Activated naive CD4-positive, alpha-beta T cell treated with anti-CD3 and anti-CD28 coated beads for 36 hours (primary cell): ENCODE results near the gene GFPT2. TPM values are rescaled to one million over a fixed set of nuclear protein-coding genes. Genes with fewer than 3 reads are reported as not detected.

Experiments
- CTCF ChIA-PET: fragments of 350-600 bp; sonication (Branson Sonifier 250); formaldehyde crosslinking; loops from one replicate; lab custom pipeline; 2021; ENCODE audit warnings: antibody characterized with exemption; lab: Charles Lee
- DNase-seq: peaks from one replicate; pipeline ENCODE4 v3.0.0-alpha.2; 2020
- H3K27ac Mint-ChIP-seq: one replicate; pipeline ENCODE4 v1.8.0; 2021; ENCODE audit warnings: mild to moderate bottlenecking, mixed read lengths
- H3K27me3 Mint-ChIP-seq: one replicate; pipeline ENCODE4 v1.8.0; 2021; ENCODE audit warnings: low read depth, mixed read lengths
- H3K36me3 Mint-ChIP-seq: one replicate; pipeline ENCODE4 v1.8.0; 2021; ENCODE audit warnings: low read depth, mixed read lengths
- H3K4me1 Mint-ChIP-seq: one replicate; pipeline ENCODE4 v1.8.0; 2021; ENCODE audit warnings: low read depth, mixed read lengths
- H3K4me3 Mint-ChIP-seq: one replicate; pipeline ENCODE4 v1.8.0; 2021; ENCODE audit warnings: mild to moderate bottlenecking, moderate library complexity, mixed read lengths
- H3K9me3 Mint-ChIP-seq: one replicate; pipeline ENCODE4 v1.8.0; 2021; ENCODE audit warnings: mixed read lengths
- intact Hi-C: fragments of 100-400 bp; cut with micrococcal nuclease; formaldehyde crosslinking; loops from one replicate; pipeline ENCODE4 v1.15.1; 2023
- total RNA-seq, 2 experiments: library from RNA; stranded (reverse); gene quantifications; one replicate each; pipeline ENCODE4 v1.2.3, GENCODE V29; 2021

The GFPT2 gene
- total RNA-seq, 2 experiments from 2014 or later = 0.22 to 0.33 TPM

DNA sequence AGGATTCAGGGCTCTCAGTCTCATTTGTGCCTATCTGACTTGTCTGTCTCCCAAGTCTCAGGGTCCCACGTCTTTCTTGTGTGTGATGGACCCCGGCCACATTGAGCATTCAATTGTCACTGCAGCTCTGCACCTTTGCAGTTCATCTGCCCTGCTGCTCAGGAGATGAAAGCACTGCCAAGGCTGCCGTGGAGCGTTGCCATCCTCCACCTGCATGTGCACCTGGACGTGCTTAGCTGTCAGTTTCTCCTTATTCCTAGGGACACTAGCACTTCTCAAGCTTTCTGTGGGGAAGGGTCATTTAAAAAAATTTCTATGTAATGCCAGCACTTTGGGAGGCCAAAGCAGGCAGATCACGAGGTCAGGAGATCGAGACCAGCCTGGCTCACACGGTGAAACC is 22.8 kb upstream of the GFPT2 start:
- no peaks in the 10 kb centered on the region for H3K27me3 Mint-ChIP-seq
- no peaks in the 10 kb centered on the region for H3K4me1 Mint-ChIP-seq
- no peaks in the 10 kb centered on the region for H3K36me3 Mint-ChIP-seq
- CTCF ChIA-PET = no interaction called here
- no peaks in the 10 kb centered on the region for H3K9me3 Mint-ChIP-seq
- no peak overlapping the region for H3K27ac Mint-ChIP-seq
- no peak for DNase-seq
- no peak overlapping the region for H3K4me3 Mint-ChIP-seq
- intact Hi-C loops = no loop called here

- no peaks in the 10 kb centered on the region for H3K9me3 Mint-ChIP-seq
- intact Hi-C loops = no loop called here
- no peak overlapping the region for H3K27ac Mint-ChIP-seq
- no peaks in the 10 kb centered on the region for H3K36me3 Mint-ChIP-seq
- DNase-seq = no peak
- H3K27me3 Mint-ChIP-seq = no peaks in the 10 kb centered on the region
- CTCF ChIA-PET = no interaction called here
- H3K4me3 Mint-ChIP-seq = no peak overlapping the region
- H3K4me1 Mint-ChIP-seq = no peaks in the 10 kb centered on the region
These were observed 22.2 kb upstream of the GFPT2 start for GRCh38 chr5:180375291-180375690.

- Mint-ChIP-seq H3K4me3 (no peak overlapping the region), H3K27me3 (no peaks in the 10 kb centered on the region), H3K36me3 (no peaks in the 10 kb centered on the region), H3K4me1 (no peaks in the 10 kb centered on the region), H3K27ac (no peak overlapping the region), H3K9me3 (no peaks in the 10 kb centered on the region)
- no peak for DNase-seq
- intact Hi-C loops = no loop called here
- CTCF ChIA-PET = interaction anchor here (1.0 kb wide), 1 partner anchor 45 kb away, joined by 3 read pairs; no protein-coding TSS in a partner anchor
These were observed 20.7 kb upstream of the GFPT2 start for GRCh38 chr5:180373870-180374269.

DNA sequence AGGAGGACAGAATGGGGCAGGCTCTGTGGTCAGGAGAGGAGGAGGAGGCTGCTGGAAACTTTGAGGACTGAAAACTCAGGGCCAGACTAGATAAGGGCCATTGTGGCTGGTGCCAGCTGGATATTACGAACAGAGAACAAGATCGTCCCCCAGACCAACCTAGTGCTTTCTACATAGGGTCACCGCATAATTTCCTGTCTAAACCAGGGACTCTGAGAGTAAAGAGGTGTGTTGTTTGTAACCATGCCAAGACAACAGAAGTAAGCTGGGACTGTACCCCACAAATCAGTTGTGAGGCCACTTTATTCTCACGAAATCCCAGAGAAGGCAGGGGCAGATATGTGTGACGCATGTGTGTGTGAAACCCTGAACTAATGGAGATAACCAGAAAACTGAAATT is 20.3 kb upstream of the GFPT2 start:
- H3K36me3 Mint-ChIP-seq = no peaks in the 10 kb centered on the region
- CTCF ChIA-PET = interaction anchor here (1.0 kb wide), 1 partner anchor 45 kb away, joined by 3 read pairs; no protein-coding TSS in a partner anchor
- intact Hi-C loops = no loop called here
- no peak overlapping the region for H3K4me3 Mint-ChIP-seq
- H3K4me1 Mint-ChIP-seq = no peaks in the 10 kb centered on the region
- H3K9me3 Mint-ChIP-seq = no peaks in the 10 kb centered on the region
- no peaks in the 10 kb centered on the region for H3K27me3 Mint-ChIP-seq
- H3K27ac Mint-ChIP-seq = no peak overlapping the region
- no peak for DNase-seq

DNA sequence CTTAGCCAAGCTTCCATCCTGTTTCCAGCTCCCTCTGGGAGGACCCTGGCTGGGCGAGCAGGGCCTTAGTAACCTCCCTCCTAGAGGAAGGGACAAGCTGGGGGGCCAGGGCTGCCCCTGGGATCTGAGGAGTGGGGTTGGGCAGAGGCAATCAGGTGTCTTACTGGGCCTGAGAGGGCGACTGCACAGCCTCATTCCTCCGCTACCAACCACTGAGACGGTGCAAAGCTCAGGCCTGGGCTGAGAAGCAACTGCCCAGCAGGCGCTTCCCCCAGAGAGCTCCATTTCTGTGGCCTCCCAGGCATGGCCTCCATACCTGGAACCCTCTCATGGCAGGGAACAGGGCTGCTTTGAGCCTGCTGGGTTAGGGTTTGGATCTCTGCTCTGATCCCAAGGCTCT is 18.8 kb upstream of the GFPT2 start:
- DNase-seq = no peak
- intact Hi-C loops = no loop called here
- H3K9me3 Mint-ChIP-seq = no peaks in the 10 kb centered on the region
- no peaks in the 10 kb centered on the region for H3K36me3 Mint-ChIP-seq
- no peaks in the 10 kb centered on the region for H3K27me3 Mint-ChIP-seq
- CTCF ChIA-PET = no interaction called here
- H3K27ac Mint-ChIP-seq = no peak overlapping the region
- no peak overlapping the region for H3K4me3 Mint-ChIP-seq
- H3K4me1 Mint-ChIP-seq = no peaks in the 10 kb centered on the region

GRCh38 chr5:180370861-180371641 is 17.9 kb upstream of the GFPT2 start:
- CTCF ChIA-PET = interaction anchor here (1.4 kb wide), 1 partner anchor 43 kb away, joined by 3 read pairs; no protein-coding TSS in a partner anchor
- intact Hi-C loops = no loop called here
- Mint-ChIP-seq H3K27ac (no peak overlapping the region), H3K9me3 (no peaks in the 10 kb centered on the region), H3K36me3 (no peaks in the 10 kb centered on the region), H3K4me1 (no peaks in the 10 kb centered on the region), H3K27me3 (no peaks in the 10 kb centered on the region), H3K4me3 (no peak overlapping the region)
- no peak for DNase-seq

DNA sequence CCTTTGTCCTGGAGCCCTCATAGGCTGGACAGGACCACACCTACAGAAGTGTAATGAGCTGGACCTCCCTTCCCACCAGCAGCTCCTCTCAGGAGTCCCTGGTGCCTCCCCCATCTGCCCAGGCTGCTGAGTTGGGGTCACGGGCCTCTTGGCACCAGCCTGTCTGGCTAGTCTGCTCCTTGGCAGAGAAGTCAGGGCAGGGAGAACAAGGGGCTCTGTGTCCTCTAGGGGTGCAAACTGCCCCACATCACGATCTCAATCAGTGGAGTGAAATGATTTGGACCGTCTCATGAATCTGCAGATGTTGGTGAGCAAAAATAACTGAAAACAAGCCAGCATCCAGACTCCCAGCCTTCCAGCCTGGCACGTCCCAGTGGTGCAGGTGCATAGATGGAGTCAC is 14.9 kb upstream of the GFPT2 start:
- Mint-ChIP-seq H3K4me3 (no peak overlapping the region), H3K36me3 (no peaks in the 10 kb centered on the region), H3K4me1 (no peaks in the 10 kb centered on the region), H3K27me3 (no peaks in the 10 kb centered on the region), H3K9me3 (no peaks in the 10 kb centered on the region), H3K27ac (no peak overlapping the region)
- intact Hi-C loops = no loop called here
- CTCF ChIA-PET = no interaction called here
- DNase-seq = no peak

DNA sequence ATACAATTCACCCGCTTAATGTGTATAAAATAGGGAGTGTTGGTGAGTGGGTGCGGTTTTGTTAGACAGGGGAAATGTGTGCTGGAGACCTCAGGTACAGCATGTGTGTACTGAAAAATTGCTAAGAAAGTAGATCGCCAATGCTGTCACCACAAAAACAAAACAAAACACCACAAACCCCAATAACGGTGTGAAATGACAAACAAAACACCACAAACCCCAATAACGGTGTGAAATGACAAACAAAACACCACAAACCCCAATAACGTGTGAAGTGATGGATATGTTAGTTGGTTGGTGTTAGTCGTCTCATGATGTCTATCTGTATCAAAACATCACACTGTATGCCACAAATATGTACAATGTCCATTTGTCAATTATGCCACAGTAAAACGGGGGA is 14.2 kb upstream of the GFPT2 start:
- no peaks in the 10 kb centered on the region for H3K4me1 Mint-ChIP-seq
- intact Hi-C loops = no loop called here
- no peak overlapping the region for H3K27ac Mint-ChIP-seq
- CTCF ChIA-PET = no interaction called here
- H3K4me3 Mint-ChIP-seq = no peak overlapping the region
- DNase-seq = no peak
- H3K9me3 Mint-ChIP-seq = no peaks in the 10 kb centered on the region
- no peaks in the 10 kb centered on the region for H3K36me3 Mint-ChIP-seq
- no peaks in the 10 kb centered on the region for H3K27me3 Mint-ChIP-seq

- H3K27ac Mint-ChIP-seq = no peak overlapping the region
- no peaks in the 10 kb centered on the region for H3K27me3 Mint-ChIP-seq
- DNase-seq = no peak
- intact Hi-C loops = no loop called here
- no peaks in the 10 kb centered on the region for H3K36me3 Mint-ChIP-seq
- CTCF ChIA-PET = no interaction called here
- no peaks in the 10 kb centered on the region for H3K9me3 Mint-ChIP-seq
- H3K4me3 Mint-ChIP-seq = no peak overlapping the region
- H3K4me1 Mint-ChIP-seq = no peaks in the 10 kb centered on the region
These were observed 13.2 kb upstream of the GFPT2 start for GRCh38 chr5:180366326-180366725.

DNA sequence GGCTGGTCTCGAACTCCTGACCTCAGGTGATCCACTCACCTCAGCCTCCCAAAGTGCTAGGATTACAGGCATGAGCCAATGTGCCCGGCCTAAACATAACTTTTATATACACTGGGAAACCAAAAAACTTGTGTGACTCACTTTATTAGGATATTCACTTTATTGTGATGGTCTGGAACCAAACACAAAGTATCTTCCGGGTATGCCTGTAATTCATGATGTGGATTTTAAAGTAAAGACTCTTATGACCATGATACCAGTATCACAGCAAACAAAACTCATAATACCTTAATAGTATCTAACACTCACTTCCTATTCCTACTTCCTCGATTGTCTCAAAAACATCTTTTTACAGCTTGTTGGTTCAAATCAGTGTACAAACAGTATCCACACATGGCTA is 12.7 kb upstream of the GFPT2 start:
- no peaks in the 10 kb centered on the region for H3K4me1 Mint-ChIP-seq
- H3K9me3 Mint-ChIP-seq = no peaks in the 10 kb centered on the region
- CTCF ChIA-PET = no interaction called here
- no peaks in the 10 kb centered on the region for H3K27me3 Mint-ChIP-seq
- H3K36me3 Mint-ChIP-seq = no peaks in the 10 kb centered on the region
- no peak overlapping the region for H3K27ac Mint-ChIP-seq
- intact Hi-C loops = no loop called here
- no peak for DNase-seq
- no peak overlapping the region for H3K4me3 Mint-ChIP-seq

DNA sequence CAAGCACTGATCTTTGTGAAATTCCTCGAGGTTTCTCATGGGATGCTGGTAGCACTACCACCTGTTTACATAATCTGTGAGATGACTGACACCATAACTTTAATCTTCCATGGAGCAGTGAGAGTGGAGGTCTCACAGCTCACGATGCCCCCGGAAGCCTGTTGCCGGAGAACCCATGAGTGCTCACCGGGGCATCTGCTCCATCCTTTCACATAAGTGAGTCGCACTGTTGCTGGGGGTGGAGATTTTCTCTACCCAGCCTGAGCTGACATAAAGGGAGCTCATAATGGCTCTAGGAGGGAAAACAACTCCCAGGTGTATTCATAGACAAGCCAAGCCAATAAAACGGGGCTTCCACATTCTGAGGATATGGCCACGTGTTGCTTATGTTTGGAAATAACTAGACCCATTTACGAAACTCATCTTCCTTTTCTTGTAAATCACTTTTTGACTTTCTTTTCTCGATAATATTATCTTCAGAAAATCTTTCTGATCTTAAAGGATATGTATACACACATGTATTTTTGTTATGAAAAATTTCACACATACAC is 11.2 kb upstream of the GFPT2 start:
- CTCF ChIA-PET = no interaction called here
- intact Hi-C loops = no loop called here
- H3K9me3 Mint-ChIP-seq = no peaks in the 10 kb centered on the region
- H3K4me1 Mint-ChIP-seq = no peaks in the 10 kb centered on the region
- H3K27me3 Mint-ChIP-seq = no peaks in the 10 kb centered on the region
- no peak overlapping the region for H3K27ac Mint-ChIP-seq
- H3K4me3 Mint-ChIP-seq = no peak overlapping the region
- no peaks in the 10 kb centered on the region for H3K36me3 Mint-ChIP-seq
- no peak for DNase-seq

DNA sequence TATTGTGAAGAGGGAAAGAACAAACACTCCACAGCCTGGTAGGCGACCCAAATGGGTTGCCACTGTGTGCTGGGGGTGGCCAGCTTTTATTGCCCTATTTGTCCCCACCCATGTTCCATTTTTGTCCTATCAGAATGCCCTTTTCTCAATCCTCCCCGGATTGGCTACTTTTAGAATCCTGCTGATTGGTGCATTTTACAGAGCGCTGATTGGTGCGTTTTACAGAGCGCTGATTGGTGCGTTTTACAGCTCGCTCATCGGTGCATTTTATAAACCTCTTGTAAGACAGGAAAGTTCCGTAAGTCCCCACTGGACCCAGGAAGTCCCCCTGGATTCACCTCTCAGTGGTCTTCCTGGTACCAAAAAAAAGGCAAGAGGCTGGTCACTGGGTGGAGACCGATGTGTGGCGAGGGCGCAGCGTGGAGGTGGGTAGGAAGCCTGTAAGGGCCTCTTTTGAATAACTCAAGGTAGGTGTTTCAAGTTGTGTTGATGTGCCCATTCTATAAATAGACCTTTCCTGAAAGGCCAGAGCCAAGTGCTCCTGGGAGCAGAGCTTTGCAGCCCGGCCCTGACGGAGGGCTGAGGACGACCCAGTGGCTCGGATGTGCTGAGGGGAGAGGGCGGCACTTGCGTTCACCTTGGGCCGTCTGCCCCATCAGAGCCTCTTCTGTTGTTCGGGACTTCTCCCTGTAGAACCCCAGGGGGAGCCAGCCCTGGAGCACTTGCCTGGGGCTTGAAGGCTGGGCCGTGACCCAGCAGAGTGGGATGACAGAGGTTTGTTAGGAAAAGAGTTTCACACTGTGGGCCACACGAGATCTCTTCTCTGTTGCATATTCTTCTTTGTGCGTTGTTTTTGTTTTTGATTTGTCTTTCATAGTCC is 7.2 kb upstream of the GFPT2 start:
- CTCF ChIA-PET = no interaction called here
- Mint-ChIP-seq H3K27ac (no peak overlapping the region), H3K27me3 (peaks cover 14% of the 10 kb centered on the region), H3K9me3 (no peaks in the 10 kb centered on the region), H3K4me3 (no peak overlapping the region), H3K36me3 (no peaks in the 10 kb centered on the region), H3K4me1 (no peaks in the 10 kb centered on the region)
- intact Hi-C loops = no loop called here
- DNase-seq = no peak
